Measurements from ENCODE around the gene TMPRSS11E.

DNA sequence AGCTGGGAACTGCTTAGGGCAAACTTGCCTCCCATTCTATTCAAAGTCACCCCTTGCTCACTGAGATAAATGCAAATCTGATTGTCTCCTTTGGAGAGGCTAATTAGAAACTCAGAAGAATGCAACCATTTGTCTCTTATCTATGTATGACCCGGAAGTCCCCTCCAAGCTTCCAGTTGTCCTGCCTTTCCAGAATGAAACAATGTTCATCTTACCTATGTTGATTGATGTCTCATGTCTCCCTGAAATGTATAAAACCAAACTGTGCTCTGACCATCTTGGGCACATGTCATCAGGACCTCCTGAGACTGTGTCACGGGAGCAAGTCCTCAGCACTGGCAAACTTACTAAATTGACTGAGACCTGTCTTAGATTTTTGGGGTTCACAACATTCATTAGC, 37.1 kb upstream of the TMPRSS11E start:
- TF ChIP-seq, protein P1, sequence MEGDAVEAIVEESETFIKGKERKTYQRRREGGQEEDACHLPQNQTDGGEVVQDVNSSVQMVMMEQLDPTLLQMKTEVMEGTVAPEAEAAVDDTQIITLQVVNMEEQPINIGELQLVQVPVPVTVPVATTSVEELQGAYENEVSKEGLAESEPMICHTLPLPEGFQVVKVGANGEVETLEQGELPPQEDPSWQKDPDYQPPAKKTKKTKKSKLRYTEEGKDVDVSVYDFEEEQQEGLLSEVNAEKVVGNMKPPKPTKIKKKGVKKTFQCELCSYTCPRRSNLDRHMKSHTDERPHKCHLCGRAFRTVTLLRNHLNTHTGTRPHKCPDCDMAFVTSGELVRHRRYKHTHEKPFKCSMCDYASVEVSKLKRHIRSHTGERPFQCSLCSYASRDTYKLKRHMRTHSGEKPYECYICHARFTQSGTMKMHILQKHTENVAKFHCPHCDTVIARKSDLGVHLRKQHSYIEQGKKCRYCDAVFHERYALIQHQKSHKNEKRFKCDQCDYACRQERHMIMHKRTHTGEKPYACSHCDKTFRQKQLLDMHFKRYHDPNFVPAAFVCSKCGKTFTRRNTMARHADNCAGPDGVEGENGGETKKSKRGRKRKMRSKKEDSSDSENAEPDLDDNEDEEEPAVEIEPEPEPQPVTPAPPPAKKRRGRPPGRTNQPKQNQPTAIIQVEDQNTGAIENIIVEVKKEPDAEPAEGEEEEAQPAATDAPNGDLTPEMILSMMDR (IDR thresholded peaks at IDR 0.05; ENCODE audit: low read depth, low read length, missing input control), result no peak
- TF ChIP-seq RAD21 (IDR thresholded peaks at IDR 0.05) (no peak), TAF1 (conservative IDR thresholded peaks at IDR 0.05) (no peak), YY1 (IDR thresholded peaks at IDR 0.05) (no peak), GABPA (IDR thresholded peaks at IDR 0.05 in 1 of 2, conservative IDR thresholded peaks at IDR 0.05 in 1 of 2) (no peak), FOXA1 (IDR thresholded peaks at IDR 0.05) (no peak)
- TF ChIP-seq, protein P2, sequence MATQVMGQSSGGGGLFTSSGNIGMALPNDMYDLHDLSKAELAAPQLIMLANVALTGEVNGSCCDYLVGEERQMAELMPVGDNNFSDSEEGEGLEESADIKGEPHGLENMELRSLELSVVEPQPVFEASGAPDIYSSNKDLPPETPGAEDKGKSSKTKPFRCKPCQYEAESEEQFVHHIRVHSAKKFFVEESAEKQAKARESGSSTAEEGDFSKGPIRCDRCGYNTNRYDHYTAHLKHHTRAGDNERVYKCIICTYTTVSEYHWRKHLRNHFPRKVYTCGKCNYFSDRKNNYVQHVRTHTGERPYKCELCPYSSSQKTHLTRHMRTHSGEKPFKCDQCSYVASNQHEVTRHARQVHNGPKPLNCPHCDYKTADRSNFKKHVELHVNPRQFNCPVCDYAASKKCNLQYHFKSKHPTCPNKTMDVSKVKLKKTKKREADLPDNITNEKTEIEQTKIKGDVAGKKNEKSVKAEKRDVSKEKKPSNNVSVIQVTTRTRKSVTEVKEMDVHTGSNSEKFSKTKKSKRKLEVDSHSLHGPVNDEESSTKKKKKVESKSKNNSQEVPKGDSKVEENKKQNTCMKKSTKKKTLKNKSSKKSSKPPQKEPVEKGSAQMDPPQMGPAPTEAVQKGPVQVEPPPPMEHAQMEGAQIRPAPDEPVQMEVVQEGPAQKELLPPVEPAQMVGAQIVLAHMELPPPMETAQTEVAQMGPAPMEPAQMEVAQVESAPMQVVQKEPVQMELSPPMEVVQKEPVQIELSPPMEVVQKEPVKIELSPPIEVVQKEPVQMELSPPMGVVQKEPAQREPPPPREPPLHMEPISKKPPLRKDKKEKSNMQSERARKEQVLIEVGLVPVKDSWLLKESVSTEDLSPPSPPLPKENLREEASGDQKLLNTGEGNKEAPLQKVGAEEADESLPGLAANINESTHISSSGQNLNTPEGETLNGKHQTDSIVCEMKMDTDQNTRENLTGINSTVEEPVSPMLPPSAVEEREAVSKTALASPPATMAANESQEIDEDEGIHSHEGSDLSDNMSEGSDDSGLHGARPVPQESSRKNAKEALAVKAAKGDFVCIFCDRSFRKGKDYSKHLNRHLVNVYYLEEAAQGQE (IDR thresholded peaks at IDR 0.05), result no peak
